DMS53 treated with DMSO at 0.1 percent for 48 hours (cell line): Measurements from ENCODE around the gene LBR.

ENCODE experiments used
- DNase-seq: peaks from one replicate; lab custom pipeline; 2025; ENCODE audit not compliant: unreplicated experiment; lab: John Stamatoyannopoulos, UW

The LBR gene

GRCh38 chr1:225464851-225465792 is 37.3 kb upstream of the LBR start:
- no peak for DNase-seq

GRCh38 chr1:225462714-225463574 is 35.1 kb upstream of the LBR start:
- DNase-seq, result no peak

GRCh38 chr1:225462429-225462713 is 34.5 kb upstream of the LBR start:
- no peak for DNase-seq

DNA sequence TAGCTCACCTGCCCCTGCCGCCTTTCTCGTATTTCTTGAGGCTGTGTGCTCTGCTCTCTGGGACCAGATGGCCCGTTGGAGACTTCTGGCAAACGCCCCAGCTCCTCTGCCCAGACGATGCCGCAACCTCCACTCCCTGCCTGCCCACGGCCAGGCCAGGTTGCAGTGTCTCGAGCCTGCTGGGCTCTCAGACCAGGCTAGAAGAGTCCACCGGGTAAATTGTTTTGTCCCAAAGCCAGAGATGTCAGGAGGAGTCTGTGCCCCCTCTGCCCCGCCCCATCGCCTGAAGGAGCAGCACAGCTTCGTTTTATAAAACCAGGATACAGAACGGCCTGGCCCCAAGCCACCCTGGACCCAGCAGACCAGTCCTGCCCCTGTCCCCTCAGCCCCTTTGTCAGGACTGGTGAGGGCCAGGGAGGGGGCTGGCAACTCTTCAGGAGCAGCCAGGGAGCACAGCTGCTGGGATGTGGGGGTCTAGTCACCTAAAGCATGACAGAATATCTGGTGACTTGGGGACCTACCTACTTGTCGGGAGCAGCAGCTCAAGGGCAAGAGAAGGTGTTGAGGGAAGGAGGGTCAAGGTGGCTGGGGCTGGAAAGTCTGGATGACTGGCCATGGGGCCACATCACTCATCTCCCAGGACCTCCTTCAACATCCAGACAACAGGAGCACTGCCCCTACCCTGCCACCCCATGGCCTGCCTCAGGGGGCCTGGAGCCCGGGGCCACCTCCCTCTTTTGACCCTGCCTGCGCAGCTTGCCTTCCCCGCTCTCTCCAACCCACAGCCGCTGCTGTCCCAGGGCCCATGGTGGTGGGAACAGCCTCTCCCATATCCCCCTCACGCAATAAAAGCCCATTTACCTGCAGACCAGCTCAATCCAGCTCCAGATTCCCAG is 33.9 kb upstream of the LBR start:
- no peak for DNase-seq

DNA sequence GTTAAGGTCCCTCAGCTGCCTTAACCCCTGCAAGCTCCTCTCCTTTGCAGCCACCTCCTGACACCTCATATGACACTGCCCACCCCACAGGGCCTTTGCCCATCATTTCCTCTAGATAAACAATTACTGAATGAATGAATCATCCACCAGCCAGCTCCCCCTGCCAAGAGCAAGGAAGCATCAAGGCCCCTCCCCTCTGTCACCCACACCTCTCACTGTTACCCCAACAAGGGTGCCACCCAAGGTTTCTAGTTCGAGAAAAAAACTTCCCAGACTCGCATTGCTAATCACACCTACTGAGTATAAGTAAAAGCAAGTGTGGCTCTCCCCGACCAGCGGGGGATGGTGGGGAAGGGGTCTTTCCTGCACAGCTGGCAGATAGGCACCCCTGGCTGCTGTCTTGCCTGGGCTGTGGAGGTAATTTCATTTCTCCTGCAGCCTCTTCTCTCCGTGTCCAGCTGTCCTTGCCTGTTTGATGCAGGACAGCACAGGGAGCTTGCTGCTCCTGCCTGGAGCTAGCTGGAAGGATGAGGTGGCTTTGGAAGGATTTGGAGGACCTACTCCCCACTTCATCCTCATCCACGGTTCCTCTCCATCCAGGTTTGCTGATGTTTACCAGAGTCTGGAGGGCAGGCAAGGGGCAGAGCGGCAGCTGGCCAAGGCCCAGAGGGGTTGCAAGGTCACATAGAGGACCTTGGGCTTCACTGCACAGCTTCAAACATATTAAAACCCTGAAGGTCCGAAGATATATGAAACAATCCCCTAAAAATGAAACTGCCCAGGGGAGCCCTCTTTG is 33.1 kb upstream of the LBR start:
- no peak for DNase-seq

DNA sequence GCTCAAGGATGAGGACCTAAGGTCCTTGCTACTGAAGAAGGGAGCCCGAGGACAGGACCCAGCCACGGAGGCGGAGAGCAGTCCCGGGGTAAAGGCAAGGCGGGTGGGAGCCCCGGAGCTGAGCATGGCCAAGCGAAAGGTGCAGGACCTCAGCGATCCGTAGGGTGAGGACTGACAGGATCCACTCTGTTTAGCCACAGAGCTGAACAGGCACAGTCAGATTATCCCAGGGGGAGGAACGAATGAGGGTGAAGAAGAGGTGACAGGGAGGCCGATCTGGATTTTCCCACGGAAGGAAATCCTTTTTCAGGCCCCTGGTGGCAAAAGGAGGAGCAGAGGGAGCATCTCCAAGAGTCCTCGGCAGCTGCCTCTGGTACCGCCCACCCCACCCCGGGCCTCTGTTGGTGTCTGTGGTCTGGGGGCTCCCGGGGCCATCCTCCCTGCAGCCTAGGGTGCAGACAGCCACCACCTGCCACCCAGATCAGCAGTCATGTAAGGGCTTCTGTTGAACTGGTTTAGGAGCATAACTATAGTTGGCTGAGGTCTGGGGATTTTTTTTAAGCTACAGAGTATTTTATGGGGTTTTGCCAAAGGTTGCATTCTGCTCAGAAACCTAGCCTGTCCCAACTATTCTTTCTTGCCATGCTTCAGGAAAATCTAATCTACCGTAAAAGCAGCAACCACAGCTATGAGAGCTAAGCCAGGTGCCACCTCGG is 32.3 kb upstream of the LBR start:
- DNase-seq, result no peak

DNA sequence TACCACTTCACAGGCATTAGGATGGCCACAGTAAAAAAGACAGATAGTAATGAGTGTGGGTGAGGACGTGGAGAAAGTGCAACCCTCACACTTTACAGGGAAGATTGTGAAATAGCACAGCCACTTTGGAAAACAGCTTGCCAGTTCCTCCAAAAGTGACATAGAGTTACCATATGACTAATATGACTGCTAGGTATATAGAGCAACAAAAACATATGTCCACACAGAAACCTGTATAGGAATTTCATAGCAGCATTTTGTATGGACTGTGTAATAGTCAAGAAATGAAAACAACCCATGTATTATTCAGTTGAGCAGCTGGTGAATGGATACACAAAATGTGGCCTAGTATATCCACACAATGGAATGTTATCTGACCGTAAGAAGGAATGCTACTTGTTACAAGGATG is 30.4 kb upstream of the LBR start:
- no peak for DNase-seq

- peak; percentile 81 for DNase-seq
Measured at GRCh38 chr1:225454733-225455132, 26.9 kb upstream of the LBR start.

DNA sequence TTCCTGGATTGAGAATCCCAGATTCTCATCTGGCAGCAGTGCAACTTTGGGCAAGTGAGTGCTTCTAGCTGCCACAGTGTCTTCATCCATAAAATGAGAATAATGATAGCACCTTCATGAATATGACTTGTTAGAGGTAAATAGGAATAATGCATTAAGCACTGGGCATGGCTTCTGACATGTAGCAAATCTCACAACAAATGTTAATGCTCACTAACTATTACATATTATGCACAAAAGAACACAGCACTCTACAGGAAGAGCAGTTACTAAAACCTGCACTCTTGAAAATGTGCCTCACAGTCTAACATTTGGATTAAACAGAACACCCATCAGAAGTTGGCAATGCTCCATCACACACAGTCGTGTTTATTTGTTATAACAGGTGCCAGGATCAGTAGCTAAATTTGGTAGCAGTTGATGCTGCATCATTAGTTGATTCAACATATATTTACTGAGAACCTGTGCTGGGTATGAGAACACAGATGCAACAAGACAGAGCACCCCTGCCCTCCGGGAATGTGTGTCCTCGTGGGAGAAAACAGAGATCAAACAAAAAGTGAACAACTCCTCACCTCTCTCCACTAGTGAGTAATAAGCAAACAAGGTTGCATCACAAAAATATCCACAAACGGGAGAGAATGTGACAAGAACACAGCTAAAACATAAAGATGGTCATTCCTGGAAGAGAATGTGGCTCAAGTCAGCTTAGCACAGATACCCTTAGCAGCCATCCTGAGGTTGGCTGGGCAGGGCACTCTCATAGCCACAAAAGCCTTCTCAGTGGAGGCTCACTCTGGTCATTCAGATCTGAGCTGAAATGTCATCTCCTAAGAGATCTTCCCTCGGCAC is 26.2 kb upstream of the LBR start:
- peak; percentile 50 for DNase-seq

- no peak for DNase-seq
Measured at GRCh38 chr1:225451840-225452515, 24.1 kb upstream of the LBR start.

- no peak for DNase-seq
Measured at GRCh38 chr1:225451340-225451739, 23.5 kb upstream of the LBR start.

DNA sequence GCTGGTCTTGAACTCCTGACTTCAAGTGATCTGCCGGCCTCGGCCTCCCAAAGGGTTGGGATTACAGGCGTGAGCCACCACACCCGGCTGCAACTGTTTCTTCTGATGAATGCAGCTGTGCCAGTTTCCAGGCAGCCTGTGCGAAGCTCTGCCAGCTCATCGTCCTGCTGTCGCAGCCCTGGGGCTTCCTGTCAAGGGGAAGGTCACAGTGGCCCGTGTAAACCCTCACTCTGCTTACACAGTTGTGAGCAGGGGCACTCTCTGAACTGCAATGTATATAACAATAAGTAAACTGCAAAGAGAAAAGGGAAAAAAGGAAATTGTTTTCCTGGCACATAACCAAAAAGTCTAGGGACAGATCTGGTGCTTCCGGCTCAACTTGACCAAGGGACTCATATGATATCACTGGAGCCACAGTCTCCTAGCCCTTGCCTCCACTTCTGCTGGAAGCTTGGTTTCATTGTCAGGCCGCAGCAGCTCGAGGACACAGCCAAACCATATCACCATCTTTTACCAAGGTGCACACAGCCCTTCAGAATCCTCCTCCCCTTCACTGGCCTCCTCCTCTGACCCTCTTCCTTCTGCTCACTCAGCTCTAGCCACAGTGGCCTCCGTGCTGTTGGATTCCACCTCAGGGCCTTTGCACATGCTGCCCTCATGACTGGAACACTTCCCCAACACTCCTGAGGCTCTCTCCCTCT is 22.8 kb upstream of the LBR start:
- no peak for DNase-seq

DNA sequence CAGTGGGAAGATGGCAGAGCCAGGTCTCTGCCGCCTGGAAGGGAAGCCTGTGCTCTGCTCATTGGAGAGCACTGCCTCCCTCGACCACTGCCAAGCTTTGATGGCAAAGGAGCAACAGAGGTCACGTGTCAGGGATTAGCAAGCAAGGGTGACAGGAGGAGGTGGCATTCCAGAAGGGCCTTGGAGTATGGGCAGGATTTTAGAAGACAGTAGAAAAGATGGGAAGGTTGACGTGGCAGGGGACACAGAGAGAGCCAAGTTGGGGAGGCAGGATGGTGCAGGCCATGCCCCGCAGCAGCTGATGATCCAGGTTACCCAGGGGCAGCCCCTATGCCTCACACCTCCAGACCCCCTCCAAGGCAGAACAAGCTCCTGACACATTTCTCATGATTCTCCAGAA is 21.9 kb upstream of the LBR start:
- no peak for DNase-seq

GRCh38 chr1:225449261-225449660 is 21.4 kb upstream of the LBR start:
- no peak for DNase-seq

GRCh38 chr1:225448146-225448805 is 20.4 kb upstream of the LBR start:
- DNase-seq, result no peak

DNA sequence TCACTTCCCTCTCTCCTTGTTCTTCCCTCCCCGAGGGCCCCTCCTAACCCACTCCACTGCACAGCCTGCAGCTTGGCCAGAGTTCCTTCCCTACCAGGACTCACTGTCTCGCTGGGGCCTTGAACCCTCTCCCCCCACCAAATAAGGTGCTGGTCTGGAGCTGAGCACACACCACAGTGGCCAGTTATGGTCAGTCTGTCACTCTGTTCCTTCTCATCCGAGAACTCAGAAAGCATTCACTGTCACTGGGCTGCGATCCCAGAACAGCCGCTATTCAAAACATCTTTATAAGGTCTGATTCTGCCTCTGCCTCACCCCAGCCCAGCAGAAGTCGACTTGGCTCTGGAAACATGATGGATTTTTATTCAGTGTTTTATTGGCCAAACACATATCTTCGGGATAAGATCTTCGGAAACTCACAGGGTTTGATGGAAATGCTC is 19.8 kb upstream of the LBR start:
- DNase-seq, result no peak

- DNase-seq, result no peak
Measured at GRCh38 chr1:225446981-225447615, 19.3 kb upstream of the LBR start.
